Measurements from ENCODE around the gene MCUB.
A peak's percentile ranks its signal among the peaks of the same experiment; 100 is the strongest.
"Not testable (repeated sequence)": the region's sequence is repeated elsewhere in the genome, so short reads cannot be mapped to it uniquely, and the experiment has no call there.

Gene MCUB

GRCh38 chr4:109559983-109560686 is at the start of gene MCUB:
Gene MCUB, plus strand, starts transcription at chr4:109560246. Its CDS starts 92 bp downstream, at chr4:109560338.
- DNase-seq, result peak; percentile 91 to 94

- DNase-seq, result no peak
Measured at GRCh38 chr4:109510687-109511086, 49.4 kb upstream of the MCUB start.

- no peak for DNase-seq
Measured at GRCh38 chr4:109511414-109511813, 48.6 kb upstream of the MCUB start.

- DNase-seq, result not testable (repeated sequence)
Measured at GRCh38 chr4:109513368-109513767, 46.7 kb upstream of the MCUB start.

- DNase-seq, result no peak
Measured at GRCh38 chr4:109532182-109532581, 27.9 kb upstream of the MCUB start.

- no peak for DNase-seq
Measured at GRCh38 chr4:109545401-109545800, 14.6 kb upstream of the MCUB start.

GRCh38 chr4:109547394-109547793 is 12.7 kb upstream of the MCUB start:
- no peak for DNase-seq

GRCh38 chr4:109548655-109549054 is 11.4 kb upstream of the MCUB start:
- DNase-seq, result peak; percentile 33 to 41

- no peak for DNase-seq
Measured at GRCh38 chr4:109552237-109552636, 7.8 kb upstream of the MCUB start.

- DNase-seq, result no peak
Measured at GRCh38 chr4:109553130-109553529, 6.9 kb upstream of the MCUB start.

- no peak for DNase-seq
Measured at GRCh38 chr4:109554971-109555370, 5.1 kb upstream of the MCUB start.

- DNase-seq, result no peak
Measured at GRCh38 chr4:109557433-109557832, 2.6 kb upstream of the MCUB start.

GRCh38 chr4:109558095-109558494 is 2.0 kb upstream of the MCUB start:
- DNase-seq, result peak; percentile 33 to 46

GRCh38 chr4:109559625-109559982 is 442 bp upstream of the MCUB start:
- peak; percentile 73 to 75 for DNase-seq

- DNase-seq, result peak; percentile 75 to 80
Measured at GRCh38 chr4:109560687-109561461, 828 bp downstream of the MCUB start.

- peak in 1 of 2 experiments; percentile 40 for DNase-seq
Measured at GRCh38 chr4:109562457-109563239, 2.6 kb downstream of the MCUB start.

- DNase-seq, result no peak
Measured at GRCh38 chr4:109571494-109571893, 11.4 kb downstream of the MCUB start.

- DNase-seq, result no peak
Measured at GRCh38 chr4:109572154-109572553, 12.1 kb downstream of the MCUB start.

GRCh38 chr4:109574443-109574850 is 14.4 kb downstream of the MCUB start:
- DNase-seq, result no peak

- DNase-seq, result no peak
Measured at GRCh38 chr4:109574931-109575804, 15.1 kb downstream of the MCUB start.

- DNase-seq, result no peak
Measured at GRCh38 chr4:109576462-109576861, 16.4 kb downstream of the MCUB start.

- no peak for DNase-seq
Measured at GRCh38 chr4:109578846-109579245, 18.8 kb downstream of the MCUB start.

Data from activated T-cell treated with anti-CD3 and anti-CD28 coated beads, Interleukin-2, amount 50 U/mL, for 48 hours (primary cell).